ENCODE data around the gene UBA5. TPM values are rescaled to one million over a fixed set of nuclear protein-coding genes. Genes with fewer than 3 reads are reported as not detected.

The UBA5 gene
- total and polyA plus RNA-seq, 9 of the 15 experiments (the other 6 are each of a cell fraction or from before 2014, with no cell fraction given), result 8.1 to 71.1 (median 29.4) TPM

DNA sequence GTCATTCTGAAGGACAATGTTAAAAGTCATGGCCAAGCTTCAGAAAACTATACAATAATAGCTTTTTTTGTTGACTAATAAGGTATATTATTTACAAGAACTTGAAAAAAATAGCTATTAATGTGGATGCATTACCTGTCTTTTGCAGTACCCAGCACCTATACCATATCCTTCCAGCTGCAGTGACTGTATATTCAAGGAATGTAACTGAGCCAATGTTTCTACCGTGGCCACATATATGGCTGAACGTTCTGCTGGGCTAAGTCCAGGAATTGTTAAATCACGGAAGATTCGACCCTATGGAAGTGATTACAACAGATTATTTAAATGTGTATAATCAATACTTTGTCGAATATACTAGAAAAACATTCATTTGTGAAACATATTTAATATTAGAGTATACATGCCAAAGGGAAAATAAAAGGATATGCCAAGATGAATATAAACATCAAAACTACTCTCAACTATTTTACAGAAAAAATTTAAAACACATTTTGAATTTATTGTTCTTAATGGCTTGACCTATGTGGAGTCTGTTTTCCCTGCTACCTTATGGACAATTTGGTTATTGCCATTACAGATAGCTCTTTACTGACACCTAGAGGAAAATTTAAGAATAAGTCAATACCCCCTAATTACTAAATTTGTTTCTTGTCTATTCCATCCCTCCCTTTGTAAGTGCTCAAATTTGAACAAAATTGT lies 18.1 kb upstream of the UBA5 start (continued):
- TF ChIP-seq, protein P1, sequence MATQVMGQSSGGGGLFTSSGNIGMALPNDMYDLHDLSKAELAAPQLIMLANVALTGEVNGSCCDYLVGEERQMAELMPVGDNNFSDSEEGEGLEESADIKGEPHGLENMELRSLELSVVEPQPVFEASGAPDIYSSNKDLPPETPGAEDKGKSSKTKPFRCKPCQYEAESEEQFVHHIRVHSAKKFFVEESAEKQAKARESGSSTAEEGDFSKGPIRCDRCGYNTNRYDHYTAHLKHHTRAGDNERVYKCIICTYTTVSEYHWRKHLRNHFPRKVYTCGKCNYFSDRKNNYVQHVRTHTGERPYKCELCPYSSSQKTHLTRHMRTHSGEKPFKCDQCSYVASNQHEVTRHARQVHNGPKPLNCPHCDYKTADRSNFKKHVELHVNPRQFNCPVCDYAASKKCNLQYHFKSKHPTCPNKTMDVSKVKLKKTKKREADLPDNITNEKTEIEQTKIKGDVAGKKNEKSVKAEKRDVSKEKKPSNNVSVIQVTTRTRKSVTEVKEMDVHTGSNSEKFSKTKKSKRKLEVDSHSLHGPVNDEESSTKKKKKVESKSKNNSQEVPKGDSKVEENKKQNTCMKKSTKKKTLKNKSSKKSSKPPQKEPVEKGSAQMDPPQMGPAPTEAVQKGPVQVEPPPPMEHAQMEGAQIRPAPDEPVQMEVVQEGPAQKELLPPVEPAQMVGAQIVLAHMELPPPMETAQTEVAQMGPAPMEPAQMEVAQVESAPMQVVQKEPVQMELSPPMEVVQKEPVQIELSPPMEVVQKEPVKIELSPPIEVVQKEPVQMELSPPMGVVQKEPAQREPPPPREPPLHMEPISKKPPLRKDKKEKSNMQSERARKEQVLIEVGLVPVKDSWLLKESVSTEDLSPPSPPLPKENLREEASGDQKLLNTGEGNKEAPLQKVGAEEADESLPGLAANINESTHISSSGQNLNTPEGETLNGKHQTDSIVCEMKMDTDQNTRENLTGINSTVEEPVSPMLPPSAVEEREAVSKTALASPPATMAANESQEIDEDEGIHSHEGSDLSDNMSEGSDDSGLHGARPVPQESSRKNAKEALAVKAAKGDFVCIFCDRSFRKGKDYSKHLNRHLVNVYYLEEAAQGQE (IDR thresholded peaks at IDR 0.05; ENCODE audit: borderline replicate concordance), result peak; percentile 33; the same call in 1 of the 2 replicates
- TF ChIP-seq, protein P1 (CRISPR knock-in tag; IDR thresholded peaks at IDR 0.05; ENCODE audit: low read depth), result no peak
- TF ChIP-seq SMAD1 (IDR thresholded peaks at IDR 0.05; ENCODE audit: low read depth, low read length, partially characterized antibody), result no peak
- TF ChIP-seq, protein P2, sequence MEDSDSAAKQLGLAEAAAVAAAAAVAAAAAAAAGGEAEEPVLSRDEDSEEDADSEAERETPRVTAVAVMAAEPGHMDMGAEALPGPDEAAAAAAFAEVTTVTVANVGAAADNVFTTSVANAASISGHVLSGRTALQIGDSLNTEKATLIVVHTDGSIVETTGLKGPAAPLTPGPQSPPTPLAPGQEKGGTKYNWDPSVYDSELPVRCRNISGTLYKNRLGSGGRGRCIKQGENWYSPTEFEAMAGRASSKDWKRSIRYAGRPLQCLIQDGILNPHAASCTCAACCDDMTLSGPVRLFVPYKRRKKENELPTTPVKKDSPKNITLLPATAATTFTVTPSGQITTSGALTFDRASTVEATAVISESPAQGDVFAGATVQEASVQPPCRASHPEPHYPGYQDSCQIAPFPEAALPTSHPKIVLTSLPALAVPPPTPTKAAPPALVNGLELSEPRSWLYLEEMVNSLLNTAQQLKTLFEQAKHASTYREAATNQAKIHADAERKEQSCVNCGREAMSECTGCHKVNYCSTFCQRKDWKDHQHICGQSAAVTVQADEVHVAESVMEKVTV (CRISPR knock-in tag; IDR thresholded peaks at IDR 0.05), result peak; percentile 59
- no peak for TF ChIP-seq JUNB (CRISPR knock-in tag; conservative IDR thresholded peaks at IDR 0.05)
- TF ChIP-seq FOXA3 (CRISPR knock-in tag; conservative IDR thresholded peaks at IDR 0.05 in 1 of 2, IDR thresholded peaks at IDR 0.05 in 1 of 2), result 0 out of 4 replicates have a peak, but pooled peaks of 1 of the 2 experiments have one; percentile 25
- TF ChIP-seq, protein P3, sequence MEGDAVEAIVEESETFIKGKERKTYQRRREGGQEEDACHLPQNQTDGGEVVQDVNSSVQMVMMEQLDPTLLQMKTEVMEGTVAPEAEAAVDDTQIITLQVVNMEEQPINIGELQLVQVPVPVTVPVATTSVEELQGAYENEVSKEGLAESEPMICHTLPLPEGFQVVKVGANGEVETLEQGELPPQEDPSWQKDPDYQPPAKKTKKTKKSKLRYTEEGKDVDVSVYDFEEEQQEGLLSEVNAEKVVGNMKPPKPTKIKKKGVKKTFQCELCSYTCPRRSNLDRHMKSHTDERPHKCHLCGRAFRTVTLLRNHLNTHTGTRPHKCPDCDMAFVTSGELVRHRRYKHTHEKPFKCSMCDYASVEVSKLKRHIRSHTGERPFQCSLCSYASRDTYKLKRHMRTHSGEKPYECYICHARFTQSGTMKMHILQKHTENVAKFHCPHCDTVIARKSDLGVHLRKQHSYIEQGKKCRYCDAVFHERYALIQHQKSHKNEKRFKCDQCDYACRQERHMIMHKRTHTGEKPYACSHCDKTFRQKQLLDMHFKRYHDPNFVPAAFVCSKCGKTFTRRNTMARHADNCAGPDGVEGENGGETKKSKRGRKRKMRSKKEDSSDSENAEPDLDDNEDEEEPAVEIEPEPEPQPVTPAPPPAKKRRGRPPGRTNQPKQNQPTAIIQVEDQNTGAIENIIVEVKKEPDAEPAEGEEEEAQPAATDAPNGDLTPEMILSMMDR (IDR thresholded peaks at IDR 0.05 in 2 of 3, conservative IDR thresholded peaks at IDR 0.05 in 1 of 3; ENCODE audit: insufficient read depth in 2 of 3, low read depth in 1 of 3, low read length in 3 of 3), result peak in 2 of 3 experiments; percentile 48 to 73; a peak in 3 of 6 replicates
- TF ChIP-seq RFX5 (IDR thresholded peaks at IDR 0.05; ENCODE audit: low read depth, low read length), result no peak

Data from K562 (cell line).